K562 (cell line): Measurements from ENCODE around the gene ELMO3. TPM values are rescaled to one million over a fixed set of nuclear protein-coding genes. Genes with fewer than 3 reads are reported as not detected.
A peak's percentile ranks its signal among the peaks of the same experiment; 100 is the strongest.

Source experiments
- CREB1 ChIP-seq, 2 experiments: sonication (generic) in 1 of 2; formaldehyde crosslinking in 1 of 2; IDR thresholded peaks; 2 replicates each; pipeline versions ENCODE4 v1.6.1 to v1.8.0; 2012 to 2022; ENCODE audit warnings: inconsistent platforms in 1 of 2, mild to moderate bottlenecking in 1 of 2, missing genetic modification reagents in 1 of 2, moderate library complexity in 1 of 2
- CXXC5 ChIP-seq: fragments of 250-450 bp; sonication (Bioruptor Pico); IDR thresholded peaks from 2 replicates; pipeline ENCODE4 v1.8.0; 2022; ENCODE audit warnings: inconsistent platforms, mild to moderate bottlenecking, moderate library complexity
- ETV6 ChIP-seq, 3 experiments: fragments of 150-350 bp in 1 of 3; sonication (generic) in 1 of 3; formaldehyde crosslinking in 1 of 3; IDR thresholded peaks; 2 replicates each; pipeline versions ENCODE4 v1.6.1 to v1.8.0; 2014 to 2022; ENCODE audit warnings: borderline replicate concordance in 2 of 3, low read depth in 2 of 3, antibody characterized with exemption in 1 of 3, low read length in 1 of 3, mild to moderate bottlenecking in 1 of 3, missing genetic modification reagents in 1 of 3
- GATAD2A ChIP-seq: fragments of 450-650 bp; IDR thresholded peaks from 2 replicates; pipeline ENCODE4 v1.6.1; 2017
- HDAC6 ChIP-seq: IDR thresholded peaks from 2 replicates; pipeline ENCODE4 v1.6.1; 2012; ENCODE audit warnings: low read depth, mild to moderate bottlenecking, control low read depth, inconsistent platforms, low read length, moderate library complexity
- HNRNPUL1 ChIP-seq: fragments of 200-400 bp; formaldehyde crosslinking; IDR thresholded peaks from 2 replicates; pipeline ENCODE4 v1.6.1; 2017; ENCODE audit warnings: low read length
- HSF4 ChIP-seq: fragments of 250-450 bp; sonication (Bioruptor Pico); IDR thresholded peaks from 2 replicates; pipeline ENCODE4 v2.1.2; 2022; ENCODE audit warnings: mild to moderate bottlenecking, moderate library complexity, borderline replicate concordance
- MBD2 ChIP-seq: sonication (generic); IDR thresholded peaks from 2 replicates; pipeline ENCODE4 v1.6.1; 2016; ENCODE audit warnings: low read depth, borderline replicate concordance
- MCM7 ChIP-seq, 2 experiments: fragments of 450-650 bp; IDR thresholded peaks; 2 replicates each; pipeline ENCODE4 v1.6.1; 2016 to 2018
- MXI1 ChIP-seq: IDR thresholded peaks from 2 replicates; pipeline ENCODE4 v1.6.1; 2011; ENCODE audit warnings: low read depth, mild to moderate bottlenecking, improper control_type of control experiment, low read length
- RAD21 ChIP-seq, 2 experiments: fragments of 250-450 bp in 1 of 2; fragments of 450-650 bp in 1 of 2; sonication (Bioruptor Pico) in 1 of 2; formaldehyde crosslinking in 1 of 2; IDR thresholded peaks in 1 of 2; conservative IDR thresholded peaks in 1 of 2; 2 replicates each; pipeline versions ENCODE4 v1.4.0 to v1.8.0; 2020 to 2022; ENCODE audit warnings: mild to moderate bottlenecking in 2 of 2, moderate library complexity in 1 of 2
- RBBP5 ChIP-seq: fragments of 200-600 bp; sonication (generic); IDR thresholded peaks from 2 replicates; pipeline ENCODE4 v1.6.1; 2012; ENCODE audit warnings: borderline replicate concordance, mild to moderate bottlenecking, low read length, control low read depth, inconsistent platforms; ENCODE audit not compliant: insufficient read depth, poor library complexity, severe bottlenecking
- TRIM28 ChIP-seq: fragments of 450-650 bp; IDR thresholded peaks from 2 replicates; pipeline ENCODE4 v1.6.1; 2017
- ZNF217 ChIP-seq: sonication (generic); formaldehyde crosslinking; IDR thresholded peaks from 2 replicates; pipeline ENCODE4 v1.8.0; 2022; ENCODE audit warnings: mild to moderate bottlenecking, missing genetic modification reagents
- ZNF41 ChIP-seq: fragments of 250-450 bp; sonication (Bioruptor Pico); conservative IDR thresholded peaks from 2 replicates; pipeline ENCODE4 v1.4.0; 2020; ENCODE audit warnings: mild to moderate bottlenecking
- polyA plus RNA-seq, 8 experiments: library from polyadenylated mRNA; depleted of rRNA in 4 of 8; stranded (reverse) in 5 of 8; unstranded in 3 of 8; fragments of >200 nt; fragmentation: Nextera tagmentation in 2 of 8; fragmentation: Illumina TruSeq in 1 of 8; extraction: Ambion mirVana in 2 of 8; extraction: Trizol in 1 of 8; gene quantifications; 2 replicates each; pipeline versions ENCODE4 v1.2.1 to v1.2.3, GENCODE V29; 2011 to 2014; ENCODE audit warnings: inconsistent platforms in 1 of 8, missing spikeins in 1 of 8
- total RNA-seq, 7 experiments: library from RNA; depleted of rRNA in 6 of 7; stranded (reverse); fragments of >200 nt in 6 of 7; fragmentation: Illumina TruSeq in 2 of 7; extraction: Trizol in 2 of 7; gene quantifications; 2 replicates each; pipeline versions ENCODE4 v1.2.1 to v1.2.3, GENCODE V29; 2011 to 2021; ENCODE audit warnings: low replicate concordance in 1 of 7
- TF ChIP-seq, protein P1 (sequence below): sonication (generic); formaldehyde crosslinking; IDR thresholded peaks from 2 replicates; pipeline ENCODE4 v1.9.0; 2022; ENCODE audit warnings: mild to moderate bottlenecking, missing genetic modification reagents
- TF ChIP-seq, protein P2 (sequence below): sonication (generic); formaldehyde crosslinking; IDR thresholded peaks from 2 replicates; pipeline ENCODE4 v1.8.1; 2023; ENCODE audit warnings: missing genetic modification reagents, mild to moderate bottlenecking, borderline replicate concordance
- TF ChIP-seq, protein P3 (sequence below): fragments of 250-450 bp; sonication (Bioruptor Pico); IDR thresholded peaks from 2 replicates; pipeline ENCODE4 v1.9.0; 2021; ENCODE audit warnings: mild to moderate bottlenecking
- TF ChIP-seq, protein P4 (sequence below): fragments of 150-350 bp; conservative IDR thresholded peaks from 2 replicates; pipeline ENCODE4 v1.6.1; 2014; ENCODE audit warnings: low read length

ELMO3 gene
- total and polyA plus RNA-seq, 9 of the 15 experiments (the other 6 are each of a cell fraction or from before 2014, with no cell fraction given) = 0.04 to 5.1 (median 1.5) TPM

DNA sequence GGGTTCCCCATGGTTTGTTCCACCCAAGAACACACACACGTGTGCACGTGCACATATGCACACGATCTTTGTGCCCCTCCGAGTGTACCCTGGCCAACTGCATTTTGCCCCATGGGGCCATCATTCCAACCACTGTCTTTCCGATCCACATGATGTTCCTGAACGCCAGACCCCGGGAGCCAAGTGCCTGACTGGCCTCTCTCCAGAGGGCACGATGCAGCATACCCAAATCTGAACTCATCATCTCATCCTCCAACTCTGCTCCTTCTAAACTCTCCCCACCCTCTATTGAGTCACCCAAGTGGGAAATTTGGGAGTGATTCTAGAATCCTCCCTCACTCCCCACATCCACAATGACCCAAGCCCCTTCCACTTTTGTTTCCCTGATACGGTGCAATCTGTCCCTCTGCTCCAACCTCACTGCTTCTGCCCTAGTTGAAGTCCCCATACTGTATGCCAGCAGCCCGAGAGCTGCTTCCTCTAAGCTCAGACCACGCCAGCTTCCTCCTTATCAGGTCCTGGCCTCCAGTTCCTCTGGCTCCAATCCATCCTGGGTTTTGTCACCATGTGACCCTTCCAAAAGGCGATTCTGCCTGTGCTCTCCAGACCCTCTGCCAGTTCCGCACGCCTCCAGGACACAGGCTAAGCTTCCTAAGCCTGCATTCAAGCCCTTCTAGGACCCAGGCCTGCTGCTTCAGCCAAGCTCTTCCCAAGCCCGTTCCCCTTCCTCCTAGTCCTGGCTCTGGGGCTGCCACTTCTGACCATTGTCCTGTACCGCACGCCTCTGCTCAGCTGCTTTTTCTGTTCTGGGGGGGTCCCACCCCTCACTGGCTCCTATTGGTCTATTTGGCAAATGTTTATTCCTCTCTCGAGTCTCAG lies 17.9 kb downstream of the ELMO3 start (continued):
- TF ChIP-seq, protein P1, sequence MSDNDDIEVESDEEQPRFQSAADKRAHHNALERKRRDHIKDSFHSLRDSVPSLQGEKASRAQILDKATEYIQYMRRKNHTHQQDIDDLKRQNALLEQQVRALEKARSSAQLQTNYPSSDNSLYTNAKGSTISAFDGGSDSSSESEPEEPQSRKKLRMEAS = no peak
- TF ChIP-seq TRIM28 (no peak), GATAD2A (0 out of 2 replicates have a peak, but pooled peaks have one; percentile 22), RBBP5 (peak; percentile 21), HSF4 (CRISPR knock-in tag) (no peak), MCM7 (IDR thresholded peaks at IDR 0.05) (no peak), RAD21 (CRISPR knock-in tag; conservative IDR thresholded peaks at IDR 0.05 in 1 of 2, IDR thresholded peaks at IDR 0.05 in 1 of 2) (no peak), MXI1 (no peak), HDAC6 (no peak), MBD2 (no peak), CREB1 (IDR thresholded peaks at IDR 0.05) (no peak; the same call in 1 of the 2 replicates), CREB1 (CRISPR knock-in tag; IDR thresholded peaks at IDR 0.05) (no peak), ZNF41 (CRISPR knock-in tag) (no peak), ETV6 (IDR thresholded peaks at IDR 0.05; ENCODE audit: borderline replicate concordance in 1 of 2, low read depth in 2 of 2, low read length in 1 of 2) (no peak), ETV6 (CRISPR knock-in tag; IDR thresholded peaks at IDR 0.05; ENCODE audit: borderline replicate concordance) (no peak), CXXC5 (peak; percentile 36), ZNF217 (no peak), HNRNPUL1 (no peak)
- TF ChIP-seq, protein P2, sequence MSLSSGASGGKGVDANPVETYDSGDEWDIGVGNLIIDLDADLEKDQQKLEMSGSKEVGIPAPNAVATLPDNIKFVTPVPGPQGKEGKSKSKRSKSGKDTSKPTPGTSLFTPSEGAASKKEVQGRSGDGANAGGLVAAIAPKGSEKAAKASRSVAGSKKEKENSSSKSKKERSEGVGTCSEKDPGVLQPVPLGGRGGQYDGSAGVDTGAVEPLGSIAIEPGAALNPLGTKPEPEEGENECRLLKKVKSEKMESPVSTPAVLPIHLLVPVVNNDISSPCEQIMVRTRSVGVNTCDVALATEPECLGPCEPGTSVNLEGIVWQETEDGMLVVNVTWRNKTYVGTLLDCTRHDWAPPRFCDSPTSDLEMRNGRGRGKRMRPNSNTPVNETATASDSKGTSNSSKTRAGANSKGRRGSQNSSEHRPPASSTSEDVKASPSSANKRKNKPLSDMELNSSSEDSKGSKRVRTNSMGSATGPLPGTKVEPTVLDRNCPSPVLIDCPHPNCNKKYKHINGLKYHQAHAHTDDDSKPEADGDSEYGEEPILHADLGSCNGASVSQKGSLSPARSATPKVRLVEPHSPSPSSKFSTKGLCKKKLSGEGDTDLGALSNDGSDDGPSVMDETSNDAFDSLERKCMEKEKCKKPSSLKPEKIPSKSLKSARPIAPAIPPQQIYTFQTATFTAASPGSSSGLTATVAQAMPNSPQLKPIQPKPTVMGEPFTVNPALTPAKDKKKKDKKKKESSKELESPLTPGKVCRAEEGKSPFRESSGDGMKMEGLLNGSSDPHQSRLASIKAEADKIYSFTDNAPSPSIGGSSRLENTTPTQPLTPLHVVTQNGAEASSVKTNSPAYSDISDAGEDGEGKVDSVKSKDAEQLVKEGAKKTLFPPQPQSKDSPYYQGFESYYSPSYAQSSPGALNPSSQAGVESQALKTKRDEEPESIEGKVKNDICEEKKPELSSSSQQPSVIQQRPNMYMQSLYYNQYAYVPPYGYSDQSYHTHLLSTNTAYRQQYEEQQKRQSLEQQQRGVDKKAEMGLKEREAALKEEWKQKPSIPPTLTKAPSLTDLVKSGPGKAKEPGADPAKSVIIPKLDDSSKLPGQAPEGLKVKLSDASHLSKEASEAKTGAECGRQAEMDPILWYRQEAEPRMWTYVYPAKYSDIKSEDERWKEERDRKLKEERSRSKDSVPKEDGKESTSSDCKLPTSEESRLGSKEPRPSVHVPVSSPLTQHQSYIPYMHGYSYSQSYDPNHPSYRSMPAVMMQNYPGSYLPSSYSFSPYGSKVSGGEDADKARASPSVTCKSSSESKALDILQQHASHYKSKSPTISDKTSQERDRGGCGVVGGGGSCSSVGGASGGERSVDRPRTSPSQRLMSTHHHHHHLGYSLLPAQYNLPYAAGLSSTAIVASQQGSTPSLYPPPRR = no peak
- TF ChIP-seq, protein P3, sequence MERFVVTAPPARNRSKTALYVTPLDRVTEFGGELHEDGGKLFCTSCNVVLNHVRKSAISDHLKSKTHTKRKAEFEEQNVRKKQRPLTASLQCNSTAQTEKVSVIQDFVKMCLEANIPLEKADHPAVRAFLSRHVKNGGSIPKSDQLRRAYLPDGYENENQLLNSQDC = no peak
- TF ChIP-seq, protein P4, sequence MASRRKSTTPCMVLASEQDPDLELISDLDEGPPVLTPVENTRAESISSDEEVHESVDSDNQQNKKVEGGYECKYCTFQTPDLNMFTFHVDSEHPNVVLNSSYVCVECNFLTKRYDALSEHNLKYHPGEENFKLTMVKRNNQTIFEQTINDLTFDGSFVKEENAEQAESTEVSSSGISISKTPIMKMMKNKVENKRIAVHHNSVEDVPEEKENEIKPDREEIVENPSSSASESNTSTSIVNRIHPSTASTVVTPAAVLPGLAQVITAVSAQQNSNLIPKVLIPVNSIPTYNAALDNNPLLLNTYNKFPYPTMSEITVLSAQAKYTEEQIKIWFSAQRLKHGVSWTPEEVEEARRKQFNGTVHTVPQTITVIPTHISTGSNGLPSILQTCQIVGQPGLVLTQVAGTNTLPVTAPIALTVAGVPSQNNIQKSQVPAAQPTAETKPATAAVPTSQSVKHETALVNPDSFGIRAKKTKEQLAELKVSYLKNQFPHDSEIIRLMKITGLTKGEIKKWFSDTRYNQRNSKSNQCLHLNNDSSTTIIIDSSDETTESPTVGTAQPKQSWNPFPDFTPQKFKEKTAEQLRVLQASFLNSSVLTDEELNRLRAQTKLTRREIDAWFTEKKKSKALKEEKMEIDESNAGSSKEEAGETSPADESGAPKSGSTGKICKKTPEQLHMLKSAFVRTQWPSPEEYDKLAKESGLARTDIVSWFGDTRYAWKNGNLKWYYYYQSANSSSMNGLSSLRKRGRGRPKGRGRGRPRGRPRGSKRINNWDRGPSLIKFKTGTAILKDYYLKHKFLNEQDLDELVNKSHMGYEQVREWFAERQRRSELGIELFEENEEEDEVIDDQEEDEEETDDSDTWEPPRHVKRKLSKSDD = no peak
